Ecto neural progenitor cell (in vitro differentiated cells): Measurements from ENCODE around the gene DSG2.
"Not testable (repeated sequence)": the region's sequence is repeated elsewhere in the genome, so short reads cannot be mapped to it uniquely, and the experiment has no call there.

Experiments used
- DNase-seq: peaks from one replicate; pipeline ENCODE4 v3.0.0-alpha.2; 2018; ENCODE audit warnings: low spot score

DSG2 gene

DNA sequence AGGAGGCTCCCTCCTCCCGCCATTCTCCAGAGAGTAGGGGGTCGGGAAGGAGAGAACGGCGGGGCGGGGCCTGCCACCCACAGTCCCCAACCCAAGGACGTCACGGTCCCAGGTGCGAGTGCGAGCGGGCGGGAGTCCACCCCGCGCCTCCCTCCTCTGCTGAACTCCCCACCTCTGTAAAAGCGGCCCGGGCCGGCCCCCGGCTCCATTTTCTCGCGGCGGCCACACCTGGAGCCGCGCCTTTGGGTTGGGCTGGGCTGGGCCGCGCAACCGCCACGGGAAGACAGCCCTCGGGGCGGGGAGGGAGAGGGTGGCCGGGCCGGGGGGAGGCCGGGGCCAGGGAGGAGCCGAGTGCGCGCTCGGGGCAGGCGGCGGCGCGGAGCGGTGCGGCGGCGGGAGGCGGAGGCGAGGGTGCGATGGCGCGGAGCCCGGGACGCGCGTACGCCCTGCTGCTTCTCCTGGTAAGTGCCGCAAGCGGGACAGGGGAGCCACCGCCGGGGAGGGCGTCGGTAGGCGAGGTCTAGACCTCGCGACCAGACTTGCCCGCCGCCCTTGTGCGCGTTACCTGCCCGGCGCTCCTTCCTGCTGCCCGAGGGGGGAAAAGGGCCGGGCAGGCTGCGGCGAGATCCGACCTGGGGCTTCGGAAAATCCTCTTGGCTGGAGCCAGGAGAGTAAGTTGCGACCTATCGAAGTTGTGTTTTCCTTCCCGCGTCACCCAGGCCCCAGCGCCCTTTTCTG lies at the start of gene DSG2:
Gene DSG2 (plus strand): TSS at position 342 of the 738 bp plus-strand sequence. CDS start 75 bp downstream, at position 417.
- peak; percentile 82 for DNase-seq

DNA sequence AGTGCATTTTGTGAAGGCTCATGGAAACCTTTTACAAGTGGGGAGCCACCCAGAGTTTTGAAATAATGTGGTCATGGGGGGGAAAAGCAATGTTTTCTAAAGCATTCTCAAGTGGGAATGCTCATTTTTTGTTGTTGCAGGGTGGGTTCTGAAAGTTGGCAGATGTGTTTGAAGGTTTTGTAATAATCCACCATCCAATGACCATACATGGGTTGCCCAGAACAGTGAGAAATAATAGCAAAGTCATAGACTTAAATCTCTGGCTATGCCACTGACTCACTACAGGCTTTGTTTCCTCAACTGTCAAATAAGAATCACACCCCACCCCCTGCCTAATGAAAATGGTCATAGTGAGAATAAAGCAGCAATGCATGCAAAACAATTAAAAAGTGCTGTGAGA lies 47.6 kb upstream of the DSG2 start:
- DNase-seq: no peak

DNA sequence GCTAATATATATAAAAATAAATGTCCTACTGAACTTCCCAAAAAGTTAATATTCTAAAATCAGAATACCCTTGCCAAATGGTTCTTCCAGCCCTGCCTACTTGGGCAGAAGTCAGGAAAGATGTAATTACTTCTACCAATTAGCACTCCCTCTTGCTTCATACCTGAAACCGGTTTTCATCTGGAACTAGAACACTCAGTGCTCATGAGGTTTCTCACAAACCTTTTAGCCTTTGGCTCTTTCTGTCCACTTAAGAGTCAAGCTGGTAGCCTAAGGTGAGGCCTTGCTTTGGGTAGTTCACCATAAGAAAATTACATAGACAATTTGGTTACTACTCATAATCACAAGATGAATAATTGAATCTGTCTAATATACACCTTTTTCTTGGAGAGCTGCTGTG lies 46.4 kb upstream of the DSG2 start:
- no peak for DNase-seq

DNA sequence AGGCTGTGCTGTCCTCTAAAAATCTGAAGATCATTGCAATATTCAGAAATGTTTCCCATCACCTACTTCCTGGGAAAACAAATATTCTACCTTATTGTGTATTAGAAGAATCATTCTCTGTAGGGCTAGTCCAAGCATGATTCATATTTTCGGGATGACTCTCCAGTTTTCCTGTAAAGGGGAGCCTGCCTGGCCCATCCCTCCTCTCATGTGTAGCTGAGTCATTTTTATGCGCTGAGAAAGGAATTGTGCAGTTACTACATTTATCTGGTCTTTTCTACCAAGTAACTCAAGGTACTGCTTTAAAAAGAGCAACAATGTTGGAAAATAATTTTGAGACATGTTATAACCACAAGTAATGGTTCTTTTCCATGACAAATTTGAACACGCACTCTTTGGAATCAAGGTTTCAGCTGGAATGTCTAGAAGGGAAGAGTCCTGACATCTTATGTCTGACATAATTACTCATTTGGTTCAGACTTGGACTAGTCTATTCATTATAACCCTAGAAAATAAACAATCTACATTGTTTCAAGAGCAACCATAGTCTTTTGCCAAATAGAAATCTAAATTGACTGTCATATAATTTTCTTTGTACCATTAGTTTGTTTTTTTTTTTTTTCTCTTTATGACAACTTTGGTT lies 43.8 kb upstream of the DSG2 start:
- DNase-seq: no peak

DNA sequence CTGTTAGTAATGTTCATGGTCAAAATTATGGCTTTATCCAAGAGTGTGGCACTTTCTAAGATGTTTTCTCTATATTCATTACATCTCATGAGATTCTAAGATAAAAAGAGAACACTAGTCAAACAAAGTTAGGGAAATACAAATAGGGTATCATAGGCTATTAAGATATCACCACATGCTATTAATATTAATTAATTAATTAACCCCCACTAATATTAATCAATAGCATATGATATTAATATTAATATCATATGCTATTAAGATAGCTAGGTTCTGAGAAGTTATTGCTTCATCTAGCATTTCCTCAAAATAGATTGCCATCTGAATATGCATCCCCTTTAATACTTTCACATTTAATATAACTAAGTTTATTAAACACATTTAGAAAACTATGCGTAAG lies 28.3 kb upstream of the DSG2 start:
- no peak for DNase-seq

DNA sequence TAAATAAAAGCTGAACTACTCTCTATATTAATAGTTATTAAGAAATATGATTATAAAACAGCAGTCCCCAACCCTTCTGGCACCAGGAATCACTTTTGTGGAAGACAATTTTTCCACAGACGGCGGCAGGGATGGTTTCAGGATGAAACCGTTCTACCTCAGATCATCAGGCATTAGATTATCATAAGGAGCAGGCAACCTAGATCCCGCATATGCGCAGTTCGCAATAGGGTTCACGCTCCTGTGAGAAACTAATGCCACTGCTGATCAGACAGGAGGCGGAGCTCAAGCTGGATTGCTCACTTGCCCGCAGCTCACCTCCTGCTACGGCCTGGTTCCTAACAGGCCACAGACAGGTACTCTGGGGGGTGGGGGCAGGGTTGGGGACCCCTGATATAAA lies 19.3 kb upstream of the DSG2 start:
- no peak for DNase-seq

DNA sequence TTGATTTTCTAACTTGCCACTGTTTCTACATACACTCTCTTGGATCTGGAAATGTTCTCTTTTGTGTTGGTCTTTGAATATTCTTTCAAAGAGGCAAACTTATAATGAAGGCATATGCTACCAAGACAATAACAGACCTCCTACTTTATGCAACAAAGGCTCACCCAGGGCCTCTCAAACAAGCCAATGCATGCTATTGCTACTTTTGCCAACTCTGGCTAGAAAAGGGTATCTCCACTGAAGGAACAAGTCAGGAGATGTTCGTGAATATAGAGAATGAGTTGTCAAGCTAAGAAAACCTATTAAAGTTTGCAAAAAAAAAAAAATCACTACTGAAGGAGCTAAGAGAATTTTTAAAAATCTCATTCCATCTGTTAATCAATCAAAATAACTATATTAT lies 15.9 kb upstream of the DSG2 start:
- no peak for DNase-seq

DNA sequence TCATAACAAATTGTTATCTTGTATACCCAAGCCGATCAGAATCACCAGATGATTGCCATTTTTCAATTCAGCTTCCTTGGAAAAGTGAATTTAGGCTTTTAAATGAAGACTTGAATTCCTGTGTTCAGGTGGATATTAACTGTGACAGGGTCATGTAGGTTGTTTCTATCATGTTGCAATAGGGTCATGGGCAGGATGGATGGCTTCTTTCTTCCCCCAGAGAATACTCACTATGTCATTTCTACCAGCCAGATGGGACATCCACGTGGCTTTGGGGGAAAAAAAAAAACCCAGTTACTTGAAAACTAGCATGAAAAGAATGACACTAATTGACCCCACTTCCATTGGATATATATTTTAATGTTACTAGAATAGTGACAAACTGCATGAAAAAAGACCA lies 14.6 kb upstream of the DSG2 start:
- DNase-seq: no peak

DNA sequence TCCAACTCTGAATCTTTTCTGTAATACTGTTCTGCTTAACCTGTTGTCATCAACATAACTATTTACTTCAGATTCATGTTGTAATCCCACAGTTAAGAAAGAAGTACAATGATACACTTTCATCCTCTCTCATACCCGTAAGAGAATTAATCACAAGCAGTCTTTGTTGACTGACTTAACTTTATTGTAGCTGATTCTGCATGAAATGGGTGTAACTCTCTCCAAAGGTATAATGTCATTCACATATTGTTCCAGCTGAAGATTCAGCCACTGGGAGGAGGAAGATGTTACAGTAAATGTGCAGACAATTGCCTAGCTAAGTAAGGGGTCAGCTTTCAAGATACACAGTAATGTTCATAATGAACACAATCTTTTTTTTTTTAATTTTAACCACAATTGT lies 13.5 kb upstream of the DSG2 start:
- no peak for DNase-seq

DNA sequence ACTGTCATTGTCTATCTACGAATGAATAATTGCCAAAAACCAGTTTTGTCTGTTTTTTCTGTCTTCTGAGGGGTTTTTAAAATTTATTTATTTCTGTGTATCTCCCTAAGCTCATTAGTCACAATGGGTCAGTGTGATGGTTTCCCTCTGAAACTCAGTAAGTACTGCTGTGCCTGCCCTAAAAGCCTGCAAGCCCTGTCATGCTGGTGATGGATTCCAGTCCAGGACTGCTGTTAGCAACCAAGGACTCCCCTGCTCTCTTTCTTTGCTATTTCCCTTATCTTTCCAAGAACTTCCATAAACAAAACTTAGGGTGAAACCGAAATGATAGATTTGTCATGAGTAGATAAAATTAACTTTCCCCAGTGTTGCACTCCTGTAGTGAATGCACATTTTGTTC lies 11.8 kb upstream of the DSG2 start:
- no peak for DNase-seq

DNA sequence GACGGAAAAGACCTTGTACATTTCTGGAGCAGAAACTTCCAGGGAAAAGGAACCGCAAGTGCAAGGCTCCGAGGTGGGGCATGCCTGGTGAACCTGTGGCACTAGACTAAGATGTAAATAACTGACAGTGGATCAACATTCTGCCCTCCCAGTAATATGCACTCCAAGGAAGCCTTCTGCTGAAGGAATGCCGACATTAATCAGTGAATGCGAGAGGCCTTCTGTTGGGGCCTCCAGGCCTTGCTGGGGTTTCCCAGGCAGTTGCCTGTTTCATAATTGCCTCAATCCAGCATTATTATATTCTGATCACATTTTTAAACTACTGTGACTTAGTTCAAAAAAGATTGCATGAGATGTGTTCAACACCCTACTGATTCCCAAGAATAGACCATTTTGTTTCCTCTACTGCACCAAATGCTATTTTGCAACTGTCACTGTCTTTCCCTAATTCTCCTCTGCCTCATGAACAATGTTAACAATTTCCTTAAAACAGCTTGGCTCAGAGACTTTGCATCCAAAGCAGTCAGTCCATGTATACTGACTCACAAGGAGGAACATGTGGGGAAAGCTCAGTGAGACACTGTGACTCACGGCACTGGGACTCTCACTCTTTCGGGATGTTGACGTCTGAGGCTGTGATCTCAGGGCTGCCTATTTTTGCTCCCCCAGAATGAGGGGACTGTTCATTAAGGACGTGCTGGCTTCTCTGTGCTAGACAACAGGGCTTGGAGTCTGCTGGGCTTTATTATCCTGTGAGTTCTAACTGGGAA lies 10.5 kb upstream of the DSG2 start:
- DNase-seq: no peak

DNA sequence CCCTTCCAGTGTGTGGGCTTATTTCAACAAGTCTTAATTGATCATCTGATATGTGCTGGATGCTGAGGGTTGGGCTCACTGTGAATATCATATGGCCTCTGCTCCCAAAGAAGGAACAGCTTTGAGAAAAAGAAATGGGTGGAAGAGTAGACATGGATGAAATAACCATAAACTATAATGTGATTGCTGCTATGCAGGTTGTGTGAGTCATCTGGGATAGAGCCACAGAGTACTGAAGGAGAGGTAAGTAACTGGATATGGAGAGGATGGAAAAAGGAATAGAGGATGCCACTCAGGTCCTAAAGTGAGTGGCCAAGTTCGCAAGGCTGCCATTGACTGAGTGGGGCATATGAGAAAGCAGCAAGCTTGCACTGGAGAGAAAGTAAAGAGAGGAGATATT lies 8.7 kb upstream of the DSG2 start:
- DNase-seq: no peak

DNA sequence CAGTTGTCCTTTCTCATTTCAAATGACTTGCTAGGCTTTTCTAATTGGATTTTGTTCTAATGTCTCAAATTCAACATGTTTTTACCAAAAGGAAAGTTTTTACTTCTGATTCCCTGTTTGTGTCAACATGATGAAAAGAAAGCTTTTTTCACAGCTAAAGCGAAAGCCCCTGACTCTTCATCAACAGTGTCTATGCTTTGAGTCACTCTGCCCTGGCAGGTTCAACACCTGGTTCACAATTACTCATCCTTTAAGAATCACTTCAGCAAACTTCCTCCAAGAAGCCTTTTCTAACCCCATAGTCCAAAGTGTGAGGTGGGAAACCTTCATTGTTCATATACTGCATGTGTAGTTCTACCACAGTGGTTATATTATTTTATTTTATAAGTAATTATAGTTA lies 7.6 kb upstream of the DSG2 start:
- DNase-seq: no peak

DNA sequence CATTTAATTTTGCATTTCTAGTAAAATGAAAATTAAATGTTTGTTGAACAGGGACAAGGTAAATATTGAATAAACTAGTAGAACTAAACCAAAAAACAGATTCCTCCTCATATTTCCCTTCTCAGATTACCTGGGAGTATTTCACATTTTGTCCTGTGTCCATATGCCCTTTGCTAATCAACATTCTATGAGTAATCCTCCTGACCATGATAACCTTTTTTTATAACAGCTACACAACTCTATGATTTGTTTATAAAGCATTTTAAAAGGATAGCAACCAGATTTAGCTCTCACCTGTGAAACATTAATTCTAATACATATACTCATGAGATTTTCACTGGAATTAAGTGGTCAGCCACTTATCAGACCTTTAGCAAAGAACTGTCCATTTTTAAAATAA lies 7.1 kb upstream of the DSG2 start:
- DNase-seq: no peak

DNA sequence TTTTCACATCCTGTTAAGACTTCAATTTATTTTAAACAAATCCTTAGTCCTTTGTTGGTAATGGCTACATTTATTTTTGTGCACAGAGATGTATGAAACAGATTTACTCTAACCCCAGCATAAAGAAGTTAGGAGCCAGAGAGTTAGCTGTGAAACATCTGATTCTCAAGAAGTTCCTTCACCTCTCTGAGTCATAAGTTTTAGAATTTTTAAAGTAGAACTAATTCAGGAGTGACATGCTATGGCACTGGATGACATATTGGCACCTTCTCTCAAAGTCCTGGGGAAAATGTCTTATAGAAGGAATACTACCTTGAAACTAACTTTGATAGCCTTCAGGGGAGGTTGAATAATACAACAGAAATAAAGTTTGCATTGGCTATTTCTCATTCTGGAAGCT lies 6.4 kb upstream of the DSG2 start:
- no peak for DNase-seq

DNA sequence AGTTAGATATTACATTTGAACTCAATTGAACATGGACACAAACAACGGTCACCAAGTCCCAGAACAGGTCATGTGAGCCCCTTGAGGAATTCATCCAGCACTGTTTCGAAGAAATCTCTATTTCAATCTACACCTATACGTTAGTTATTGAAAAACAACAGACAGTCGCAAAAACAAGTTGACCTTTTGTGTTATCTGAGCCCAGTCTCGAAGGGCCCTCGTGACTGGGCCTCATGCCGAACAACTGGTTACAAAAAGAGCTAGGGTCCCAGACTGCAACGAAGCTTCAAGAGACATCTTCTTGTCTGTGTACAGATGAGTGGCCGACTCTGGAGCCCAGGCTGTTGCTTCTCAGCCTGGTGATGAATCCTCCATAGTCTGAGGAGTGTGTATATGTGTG lies 5.3 kb upstream of the DSG2 start:
- DNase-seq: no peak

DNA sequence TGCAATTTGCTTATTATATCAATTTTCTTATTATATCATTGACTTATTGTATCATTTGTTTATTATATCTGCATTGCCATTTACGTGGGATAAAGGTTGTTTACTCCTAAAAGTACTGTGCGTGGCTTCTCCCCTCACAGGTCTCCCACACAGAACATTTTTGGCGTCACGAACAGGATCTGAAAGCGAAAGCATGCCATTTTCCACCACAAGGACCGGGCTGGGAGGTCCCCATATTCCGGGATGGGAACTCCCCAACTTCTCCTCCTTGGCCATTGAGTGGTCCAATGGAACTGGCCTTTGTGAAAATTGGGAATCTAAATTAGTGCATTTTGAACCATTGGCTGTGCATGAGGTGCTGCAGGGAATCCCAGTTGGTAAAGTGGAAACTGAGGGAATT lies 4.8 kb upstream of the DSG2 start:
- DNase-seq: no peak

DNA sequence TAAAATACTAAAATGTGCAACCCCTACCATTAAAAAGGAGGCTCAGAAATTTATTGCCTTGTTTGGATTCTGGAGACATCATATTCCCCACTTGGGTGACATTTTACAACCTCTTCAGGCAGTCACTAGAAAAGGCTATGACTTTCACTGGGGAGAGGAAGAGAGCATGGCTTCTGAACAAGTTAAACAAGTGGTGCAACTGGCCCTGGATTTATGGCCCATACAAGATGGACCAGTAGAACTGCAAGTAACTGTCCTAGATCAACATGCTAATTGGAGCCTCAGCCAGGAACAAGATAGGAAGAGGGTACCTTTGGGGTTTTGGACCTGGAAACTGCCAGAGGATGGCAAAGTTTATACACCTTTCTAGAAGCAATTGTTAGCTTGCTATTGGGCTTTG lies 4.0 kb upstream of the DSG2 start:
- no peak for DNase-seq

DNA sequence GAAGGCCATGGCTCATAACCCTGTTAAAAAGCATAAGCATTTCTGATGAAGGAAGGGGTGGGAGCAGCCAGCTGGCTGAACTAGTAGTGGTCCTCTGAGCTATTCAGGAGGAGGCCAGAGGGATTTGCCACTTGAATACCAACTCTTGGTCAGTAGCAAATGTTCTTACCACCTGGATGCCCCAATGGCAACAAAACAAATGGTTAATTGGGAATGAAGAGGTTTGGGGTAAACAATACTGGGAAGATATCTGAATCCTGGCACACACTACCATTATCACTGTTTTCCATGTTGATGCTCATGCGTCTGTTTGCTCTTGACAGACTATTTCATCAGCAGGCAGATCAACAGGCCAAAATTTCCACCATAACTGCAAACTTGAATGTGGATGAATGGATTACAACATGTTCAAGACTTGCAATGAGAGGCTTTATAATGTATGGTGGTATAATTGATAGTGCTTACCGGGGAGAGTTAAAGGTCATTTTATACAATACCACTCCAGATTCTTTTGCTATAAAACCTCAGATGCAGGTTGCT lies 3.2 kb upstream of the DSG2 start:
- DNase-seq: not testable (repeated sequence)

DNA sequence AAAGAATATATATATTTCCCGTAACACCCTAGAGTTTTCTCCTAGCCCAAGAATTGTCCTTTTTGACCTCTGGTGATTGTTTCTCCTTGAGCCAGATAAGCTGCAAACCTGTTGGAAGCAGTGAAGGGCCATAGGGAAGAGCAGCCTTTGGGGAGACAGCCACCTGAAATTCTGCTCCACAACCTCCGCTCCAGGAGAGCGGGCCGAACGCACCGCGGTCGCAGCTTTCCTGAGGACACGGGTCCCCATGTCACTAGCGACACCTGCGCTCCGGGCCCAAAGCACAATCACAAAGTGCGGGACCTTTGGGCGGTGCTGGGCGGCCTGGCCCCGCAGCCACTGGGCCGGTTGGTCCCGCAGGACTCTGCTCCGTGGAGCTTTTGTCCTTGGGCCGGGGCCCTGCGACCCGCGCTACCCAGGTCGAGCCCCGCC lies 557 bp upstream of the DSG2 start:
- DNase-seq: no peak

DNA sequence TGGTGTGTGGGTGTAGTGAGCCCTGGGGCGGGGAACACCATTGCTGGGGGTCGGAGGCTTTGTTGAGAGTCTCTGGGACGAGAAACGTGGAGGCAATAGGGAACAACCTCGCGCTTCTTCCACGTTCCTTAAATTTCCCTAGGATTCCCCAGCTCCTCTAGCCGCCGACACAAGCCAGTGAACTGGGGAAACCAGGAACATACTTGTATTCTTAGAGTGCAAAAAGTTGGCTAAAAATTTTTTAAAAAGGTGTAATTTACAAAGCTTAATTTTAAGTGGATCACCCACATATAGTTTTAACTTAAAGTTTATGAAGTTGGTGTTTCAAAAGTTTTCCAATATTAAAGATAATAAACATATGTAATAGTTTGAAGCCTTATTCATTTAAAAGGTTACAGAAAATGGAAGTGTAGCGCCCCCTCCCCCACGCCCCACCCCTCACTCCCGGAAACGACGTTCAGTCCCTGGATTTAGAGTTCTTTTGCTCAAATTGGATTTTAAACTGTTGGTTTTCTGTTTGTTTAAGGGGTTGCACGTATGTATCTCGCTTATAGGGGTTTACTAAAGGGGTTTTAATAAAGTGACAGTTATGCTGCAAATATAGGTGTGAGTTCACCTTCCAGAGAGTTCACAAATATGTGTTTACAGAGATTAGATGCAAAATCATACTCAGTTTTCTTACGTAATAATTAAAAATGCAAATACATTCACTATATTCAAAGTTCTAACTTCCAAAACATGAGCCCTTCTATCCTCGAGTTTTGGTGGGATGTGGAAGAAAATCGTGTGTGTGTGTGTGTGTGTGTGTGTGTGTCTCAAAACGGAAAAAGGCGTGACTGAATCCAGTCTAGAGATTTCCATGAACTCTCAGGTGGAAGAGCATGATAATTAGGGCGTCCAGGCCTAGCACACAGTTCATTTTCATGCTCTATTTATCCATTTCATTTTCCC lies 872 bp downstream of the DSG2 start:
- DNase-seq: no peak
